ENCODE data around the gene LRP8.
A peak's percentile ranks its signal among the peaks of the same experiment; 100 is the strongest.

LRP8 gene
- 26.5 to 82.5 reads per million in 2 donors for total RNA-seq

- DNase-seq: peak; percentile 68
These were observed at the start of gene LRP8 for GRCh38 chr1:53328009-53328461. TSS of gene LRP8 (minus strand) at chr1:53328070. CDS start at chr1:53327912, 158 bp downstream.

- DNase-seq: no peak
These were observed 49.6 kb upstream of the LRP8 start for GRCh38 chr1:53377438-53377841.

GRCh38 chr1:53376742-53377437 is 49.0 kb upstream of the LRP8 start:
- DNase-seq: no peak

- DNase-seq: no peak
These were observed 48.2 kb upstream of the LRP8 start for GRCh38 chr1:53376041-53376461.

GRCh38 chr1:53375440-53375839 is 47.6 kb upstream of the LRP8 start:
- no peak for DNase-seq

- DNase-seq: no peak
These were observed 45.4 kb upstream of the LRP8 start for GRCh38 chr1:53373246-53373645.

GRCh38 chr1:53372501-53372951 is 44.7 kb upstream of the LRP8 start:
- no peak for DNase-seq

- DNase-seq: no peak
These were observed 44.0 kb upstream of the LRP8 start for GRCh38 chr1:53371851-53372250.

- DNase-seq: no peak
These were observed 43.3 kb upstream of the LRP8 start for GRCh38 chr1:53371121-53371666.

- no peak for DNase-seq
These were observed 42.6 kb upstream of the LRP8 start for GRCh38 chr1:53370369-53370961.

GRCh38 chr1:53369761-53370160 is 41.9 kb upstream of the LRP8 start:
- no peak for DNase-seq

GRCh38 chr1:53369034-53369750 is 41.3 kb upstream of the LRP8 start:
- DNase-seq: no peak

GRCh38 chr1:53368314-53369033 is 40.6 kb upstream of the LRP8 start:
- DNase-seq: no peak

GRCh38 chr1:53367503-53368313 is 39.8 kb upstream of the LRP8 start:
- DNase-seq: no peak

- DNase-seq: no peak
These were observed 39.1 kb upstream of the LRP8 start for GRCh38 chr1:53366901-53367502.

- DNase-seq: no peak
These were observed 37.7 kb upstream of the LRP8 start for GRCh38 chr1:53365437-53366063.

GRCh38 chr1:53362851-53363642 is 35.2 kb upstream of the LRP8 start:
- DNase-seq: no peak

- DNase-seq: no peak
These were observed 34.4 kb upstream of the LRP8 start for GRCh38 chr1:53362270-53362669.

- no peak for DNase-seq
These were observed 33.7 kb upstream of the LRP8 start for GRCh38 chr1:53361541-53361961.

- no peak for DNase-seq
These were observed 32.0 kb upstream of the LRP8 start for GRCh38 chr1:53359934-53360276.

Measured in T-helper 9 cell (primary cell).